ENCODE data around the gene TBX3. TPM values are rescaled to one million over a fixed set of nuclear protein-coding genes. Genes with fewer than 3 reads are reported as not detected.

The TBX3 gene
- total RNA-seq, 2 experiments from 2014 or later, result not detected

- Mint-ChIP-seq H3K36me3 (peaks cover 7% of the 10 kb centered on the region), H3K27me3 (peaks cover 95% of the 10 kb centered on the region), H3K27ac (no peak overlapping the region), H3K4me1 (peaks cover 9% of the 10 kb centered on the region), H3K9me3 (peaks cover 7% of the 10 kb centered on the region), H3K4me3 (no peak overlapping the region)
- DNase-seq, result no peak
Measured at GRCh38 chr12:114690267-114691135, 6.5 kb upstream of the TBX3 start.

- H3K4me3 Mint-ChIP-seq, result no peak overlapping the region
- DNase-seq, result no peak
- peaks cover 94% of the 10 kb centered on the region for H3K27me3 Mint-ChIP-seq
- H3K36me3 Mint-ChIP-seq, result peaks cover 12% of the 10 kb centered on the region
- H3K27ac Mint-ChIP-seq, result no peak overlapping the region
- H3K4me1 Mint-ChIP-seq, result peaks cover 11% of the 10 kb centered on the region
- peaks cover 10% of the 10 kb centered on the region for H3K9me3 Mint-ChIP-seq
Measured at GRCh38 chr12:114689075-114689994, 5.4 kb upstream of the TBX3 start.

GRCh38 chr12:114688256-114688845 is 4.4 kb upstream of the TBX3 start:
- Mint-ChIP-seq H3K9me3 (peaks cover 13% of the 10 kb centered on the region), H3K27ac (no peak overlapping the region), H3K4me1 (peaks cover 21% of the 10 kb centered on the region), H3K36me3 (peaks cover 15% of the 10 kb centered on the region), H3K27me3 (peaks cover 94% of the 10 kb centered on the region), H3K4me3 (no peak overlapping the region)
- no peak for DNase-seq

GRCh38 chr12:114687802-114688201 is 3.8 kb upstream of the TBX3 start:
- DNase-seq, result no peak
- peaks cover 13% of the 10 kb centered on the region for H3K9me3 Mint-ChIP-seq
- peaks cover 94% of the 10 kb centered on the region for H3K27me3 Mint-ChIP-seq
- no peak overlapping the region for H3K27ac Mint-ChIP-seq
- H3K36me3 Mint-ChIP-seq, result peaks cover 15% of the 10 kb centered on the region
- H3K4me3 Mint-ChIP-seq, result no peak overlapping the region
- peaks cover 25% of the 10 kb centered on the region for H3K4me1 Mint-ChIP-seq

GRCh38 chr12:114686773-114687500 is 3.0 kb upstream of the TBX3 start:
- Mint-ChIP-seq H3K27me3 (peaks cover 95% of the 10 kb centered on the region), H3K9me3 (peaks cover 13% of the 10 kb centered on the region), H3K36me3 (peaks cover 15% of the 10 kb centered on the region), H3K27ac (no peak overlapping the region), H3K4me1 (peaks cover 27% of the 10 kb centered on the region), H3K4me3 (no peak overlapping the region)
- no peak for DNase-seq

- H3K4me3 Mint-ChIP-seq, result no peak overlapping the region
- H3K4me1 Mint-ChIP-seq, result peaks cover 27% of the 10 kb centered on the region
- peaks cover 13% of the 10 kb centered on the region for H3K9me3 Mint-ChIP-seq
- H3K27me3 Mint-ChIP-seq, result peaks cover 95% of the 10 kb centered on the region
- DNase-seq, result no peak
- no peak overlapping the region for H3K27ac Mint-ChIP-seq
- peaks cover 15% of the 10 kb centered on the region for H3K36me3 Mint-ChIP-seq
Measured at GRCh38 chr12:114686426-114686772, 2.4 kb upstream of the TBX3 start.

GRCh38 chr12:114685869-114686268 is 1.9 kb upstream of the TBX3 start:
- Mint-ChIP-seq H3K9me3 (peaks cover 13% of the 10 kb centered on the region), H3K36me3 (peaks cover 15% of the 10 kb centered on the region), H3K27ac (no peak overlapping the region), H3K4me1 (peaks cover 28% of the 10 kb centered on the region), H3K27me3 (peaks cover 95% of the 10 kb centered on the region), H3K4me3 (no peak overlapping the region)
- no peak for DNase-seq

GRCh38 chr12:114685320-114685781 is 1.4 kb upstream of the TBX3 start:
- H3K4me1 Mint-ChIP-seq, result peaks cover 31% of the 10 kb centered on the region
- no peak for DNase-seq
- peaks cover 15% of the 10 kb centered on the region for H3K36me3 Mint-ChIP-seq
- peaks cover 95% of the 10 kb centered on the region for H3K27me3 Mint-ChIP-seq
- no peak overlapping the region for H3K27ac Mint-ChIP-seq
- no peak overlapping the region for H3K4me3 Mint-ChIP-seq
- H3K9me3 Mint-ChIP-seq, result peaks cover 14% of the 10 kb centered on the region

GRCh38 chr12:114684870-114685273 is 897 bp upstream of the TBX3 start:
- peaks cover 95% of the 10 kb centered on the region for H3K27me3 Mint-ChIP-seq
- H3K4me1 Mint-ChIP-seq, result peaks cover 31% of the 10 kb centered on the region
- peaks cover 14% of the 10 kb centered on the region for H3K9me3 Mint-ChIP-seq
- no peak for DNase-seq
- no peak overlapping the region for H3K27ac Mint-ChIP-seq
- H3K36me3 Mint-ChIP-seq, result peaks cover 15% of the 10 kb centered on the region
- no peak overlapping the region for H3K4me3 Mint-ChIP-seq

- Mint-ChIP-seq H3K4me3 (peak overlapping the region; percentile 73), H3K9me3 (peaks cover 14% of the 10 kb centered on the region), H3K27ac (no peak overlapping the region), H3K4me1 (peaks cover 31% of the 10 kb centered on the region), H3K27me3 (peaks cover 95% of the 10 kb centered on the region), H3K36me3 (peaks cover 15% of the 10 kb centered on the region)
- no peak for DNase-seq
Measured at GRCh38 chr12:114683709-114684097, 272 bp downstream of the TBX3 start.

GRCh38 chr12:114682785-114683708 is 928 bp downstream of the TBX3 start:
- peaks cover 14% of the 10 kb centered on the region for H3K9me3 Mint-ChIP-seq
- no peak overlapping the region for H3K27ac Mint-ChIP-seq
- H3K4me3 Mint-ChIP-seq, result peak overlapping the region; percentile 73
- DNase-seq, result no peak
- peaks cover 29% of the 10 kb centered on the region for H3K4me1 Mint-ChIP-seq
- H3K27me3 Mint-ChIP-seq, result peaks cover 93% of the 10 kb centered on the region
- peaks cover 15% of the 10 kb centered on the region for H3K36me3 Mint-ChIP-seq

- no peak overlapping the region for H3K4me3 Mint-ChIP-seq
- DNase-seq, result no peak
- peaks cover 29% of the 10 kb centered on the region for H3K4me1 Mint-ChIP-seq
- peaks cover 14% of the 10 kb centered on the region for H3K9me3 Mint-ChIP-seq
- no peak overlapping the region for H3K27ac Mint-ChIP-seq
- H3K27me3 Mint-ChIP-seq, result peaks cover 97% of the 10 kb centered on the region
- peaks cover 15% of the 10 kb centered on the region for H3K36me3 Mint-ChIP-seq
Measured at GRCh38 chr12:114682106-114682784, 1.7 kb downstream of the TBX3 start.

All from activated naive CD8-positive, alpha-beta T cell treated with anti-CD3 and anti-CD28 coated beads for 36 hours (primary cell).